DND-41 (cell line): ENCODE measurements around the gene THSD7A.

Source experiments
- CTCF ChIP-seq: IDR thresholded peaks from 2 replicates; pipeline ENCODE4 v1.5.1; 2012; ENCODE audit warnings: borderline replicate concordance, low read length, moderate library complexity, mild to moderate bottlenecking; ENCODE audit not compliant: poor library complexity, severe bottlenecking; ENCODE audit errors: extremely low read depth
- EZH2 ChIP-seq: IDR thresholded peaks from 3 replicates; pipeline ENCODE4 v1.6.1; 2012; ENCODE audit warnings: borderline replicate concordance, low read depth, mild to moderate bottlenecking, moderate library complexity, low read length, inconsistent platforms; ENCODE audit not compliant: severe bottlenecking

DNA sequence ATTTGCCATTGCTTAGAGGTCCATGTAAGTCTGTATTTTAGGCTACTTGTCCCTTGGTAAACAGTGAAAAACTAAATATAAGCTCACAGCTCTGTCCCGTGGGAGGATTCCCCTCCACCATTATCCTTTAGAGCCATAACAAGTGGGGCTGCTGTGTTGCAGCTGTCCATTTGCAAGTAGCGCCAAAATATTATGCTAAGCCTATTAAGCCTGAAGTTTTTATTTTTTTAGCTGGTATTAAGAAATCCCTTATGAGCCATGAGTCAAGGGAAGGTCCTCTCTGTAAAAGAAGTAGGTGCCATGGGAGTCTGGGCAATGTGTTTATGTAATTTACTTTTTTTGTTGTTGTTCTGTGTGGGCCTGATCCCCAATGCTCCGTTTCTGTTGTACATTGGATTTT lies 183.9 kb downstream of the THSD7A start:
- TF ChIP-seq CTCF = no peak
- no peak for TF ChIP-seq EZH2
